Adipocyte (in vitro differentiated cells): ENCODE results near the gene ACP5.
A peak's percentile ranks its signal among the peaks of the same experiment; 100 is the strongest.
"Not testable (repeated sequence)": the region's sequence is repeated elsewhere in the genome, so short reads cannot be mapped to it uniquely, and the experiment has no call there.

ENCODE experiments used
- DNase-seq: peaks from one replicate; pipeline ENCODE4 v3.0.0-alpha.2; 2015; ENCODE audit warnings: low read depth
- H3K27me3 ChIP-seq: replicated peaks from 2 replicates; pipeline ENCODE4 v1.7.0; 2013; ENCODE audit warnings: mild to moderate bottlenecking, low read length, moderate library complexity; ENCODE audit not compliant: control insufficient read depth, insufficient read depth
- H3K36me3 ChIP-seq: 2 replicates; pipeline ENCODE4 v1.7.0; 2013; ENCODE audit warnings: low read length, mild to moderate bottlenecking, moderate library complexity; ENCODE audit not compliant: control insufficient read depth, insufficient read depth, severe bottlenecking
- H3K4me1 ChIP-seq: 2 replicates; pipeline ENCODE4 v1.7.0; 2013; ENCODE audit warnings: mild to moderate bottlenecking, low read length, moderate library complexity; ENCODE audit not compliant: control insufficient read depth, insufficient read depth
- H3K4me3 ChIP-seq: 2 replicates; pipeline ENCODE4 v1.7.0; 2013; ENCODE audit warnings: mild to moderate bottlenecking, low read length, moderate library complexity
- H3K9ac ChIP-seq: 2 replicates; pipeline ENCODE4 v1.7.0; 2013; ENCODE audit warnings: mild to moderate bottlenecking, low read length, moderate library complexity
- H3K9me3 ChIP-seq: 2 replicates; pipeline ENCODE4 v1.7.0; 2013; ENCODE audit warnings: mild to moderate bottlenecking, low read length, moderate library complexity; ENCODE audit not compliant: control insufficient read depth

ACP5 gene

GRCh38 chr19:11577451-11578257 lies at the start of gene ACP5:
TSS of gene ACP5 (minus strand) at chr19:11577645. CDS start at chr19:11577317, 328 bp downstream.
- Histone ChIP-seq H3K9me3 (no peaks in the 10 kb centered on the region), H3K9ac (no peak within 1 kb of the TSS), H3K36me3 (no peaks in the 10 kb centered on the region), H3K4me1 (peaks cover 16% of the 10 kb centered on the region), H3K4me3 (no peak within 1 kb of the TSS), H3K27me3 (peaks cover 16% of the 10 kb centered on the region)
- DNase-seq: no peak

- H3K4me1 ChIP-seq: peaks cover 15% of the 10 kb centered on the region
- no peak overlapping the region for H3K4me3 ChIP-seq
- peaks cover 2% of the 10 kb centered on the region for H3K36me3 ChIP-seq
- no peaks in the 10 kb centered on the region for H3K9me3 ChIP-seq
- no peak overlapping the region for H3K9ac ChIP-seq
- H3K27me3 ChIP-seq: peaks cover 5% of the 10 kb centered on the region
- DNase-seq: no peak
Measured at GRCh38 chr19:11626252-11626651, 48.8 kb upstream of the ACP5 start.

GRCh38 chr19:11624069-11624463 lies 46.6 kb upstream of the ACP5 start:
- peak overlapping the region; percentile 51 for H3K9ac ChIP-seq
- H3K36me3 ChIP-seq: peaks cover 24% of the 10 kb centered on the region
- H3K27me3 ChIP-seq: no peaks in the 10 kb centered on the region
- peak overlapping the region; percentile 80 for H3K4me3 ChIP-seq
- H3K4me1 ChIP-seq: peaks cover 15% of the 10 kb centered on the region
- peaks cover 8% of the 10 kb centered on the region for H3K9me3 ChIP-seq
- DNase-seq: peak; percentile 55

GRCh38 chr19:11622401-11622800 lies 45.0 kb upstream of the ACP5 start:
- Histone ChIP-seq H3K36me3 (peaks cover 41% of the 10 kb centered on the region), H3K9me3 (peaks cover 25% of the 10 kb centered on the region), H3K4me1 (peaks cover 15% of the 10 kb centered on the region)
- DNase-seq, H3K4me3 ChIP-seq, H3K9ac ChIP-seq, H3K27me3 ChIP-seq: not testable (repeated sequence)

GRCh38 chr19:11620553-11620952 lies 43.1 kb upstream of the ACP5 start:
- DNase-seq: no peak
- H3K9ac ChIP-seq: no peak overlapping the region
- no peak overlapping the region for H3K4me3 ChIP-seq
- peaks cover 39% of the 10 kb centered on the region for H3K9me3 ChIP-seq
- no peaks in the 10 kb centered on the region for H3K27me3 ChIP-seq
- H3K4me1 ChIP-seq: peaks cover 15% of the 10 kb centered on the region
- H3K36me3 ChIP-seq: peaks cover 59% of the 10 kb centered on the region

GRCh38 chr19:11617180-11618062 lies 40.0 kb upstream of the ACP5 start:
- Histone ChIP-seq H3K9me3 (peaks cover 44% of the 10 kb centered on the region), H3K4me3 (peak overlapping the region; percentile 53), H3K27me3 (no peaks in the 10 kb centered on the region), H3K9ac (no peak overlapping the region), H3K4me1 (no peaks in the 10 kb centered on the region), H3K36me3 (peaks cover 73% of the 10 kb centered on the region)
- DNase-seq: no peak

GRCh38 chr19:11612816-11613511 lies 35.5 kb upstream of the ACP5 start:
- Histone ChIP-seq H3K9ac (no peak overlapping the region), H3K9me3 (peaks cover 25% of the 10 kb centered on the region), H3K27me3 (no peaks in the 10 kb centered on the region), H3K36me3 (peaks cover 38% of the 10 kb centered on the region), H3K4me1 (no peaks in the 10 kb centered on the region), H3K4me3 (no peak overlapping the region)
- DNase-seq: no peak

GRCh38 chr19:11611730-11612129 lies 34.3 kb upstream of the ACP5 start:
- Histone ChIP-seq H3K4me1 (no peaks in the 10 kb centered on the region), H3K4me3 (no peak overlapping the region), H3K27me3 (no peaks in the 10 kb centered on the region), H3K36me3 (peaks cover 33% of the 10 kb centered on the region), H3K9me3 (peaks cover 13% of the 10 kb centered on the region), H3K9ac (no peak overlapping the region)
- no peak for DNase-seq

- Histone ChIP-seq H3K4me3 (no peak overlapping the region), H3K27me3 (no peaks in the 10 kb centered on the region), H3K36me3 (peaks cover 8% of the 10 kb centered on the region), H3K9me3 (no peaks in the 10 kb centered on the region), H3K9ac (no peak overlapping the region), H3K4me1 (no peaks in the 10 kb centered on the region)
- DNase-seq: no peak
Measured at GRCh38 chr19:11606484-11606883, 29.0 kb upstream of the ACP5 start.

GRCh38 chr19:11599704-11600103 lies 22.3 kb upstream of the ACP5 start:
- not testable (repeated sequence) for DNase-seq, H3K36me3 ChIP-seq, H3K4me1 ChIP-seq, H3K9me3 ChIP-seq, H3K4me3 ChIP-seq, H3K27me3 ChIP-seq, H3K9ac ChIP-seq

- H3K27me3 ChIP-seq: no peaks in the 10 kb centered on the region
- no peaks in the 10 kb centered on the region for H3K9me3 ChIP-seq
- H3K36me3 ChIP-seq: no peaks in the 10 kb centered on the region
Measured at GRCh38 chr19:11598746-11599145, 21.3 kb upstream of the ACP5 start.

More at GRCh38 chr19:11598746-11599145, 21.3 kb upstream of the ACP5 start:
- no peak overlapping the region for H3K9ac ChIP-seq
- DNase-seq: no peak
- peak overlapping the region; percentile 93 for H3K4me3 ChIP-seq
- peaks cover 6% of the 10 kb centered on the region for H3K4me1 ChIP-seq
